HG02852 (cell line): ENCODE data around the gene ABCC1.
"Not testable (repeated sequence)": the region's sequence is repeated elsewhere in the genome, so short reads cannot be mapped to it uniquely, and the experiment has no call there.

Source experiments
- ATAC-seq: cut with Tn5 transposase; IDR thresholded peaks from one replicate; pipeline ENCODE4 v1.9.1; 2021; ENCODE audit warnings: mild to moderate bottlenecking, moderate library complexity; ENCODE audit not compliant: unreplicated experiment

ABCC1 gene

GRCh38 chr16:16148755-16149154, 199.3 kb downstream of the ABCC1 start:
- ATAC-seq, result no peak

- ATAC-seq, result no peak
These were observed 200.3 kb downstream of the ABCC1 start for GRCh38 chr16:16149710-16150116.

GRCh38 chr16:16150117-16150877, 200.9 kb downstream of the ABCC1 start:
- ATAC-seq, result no peak

GRCh38 chr16:16150878-16151152, 201.4 kb downstream of the ABCC1 start:
- ATAC-seq, result no peak

GRCh38 chr16:16151315-16151714, 201.9 kb downstream of the ABCC1 start:
- ATAC-seq, result no peak

- not testable (repeated sequence) for ATAC-seq
These were observed 203.6 kb downstream of the ABCC1 start for GRCh38 chr16:16153000-16153399.

GRCh38 chr16:16154281-16154951, 205.0 kb downstream of the ABCC1 start:
- ATAC-seq, result no peak

- no peak for ATAC-seq
These were observed 205.8 kb downstream of the ABCC1 start for GRCh38 chr16:16155234-16155633.

GRCh38 chr16:16157166-16157565, 207.8 kb downstream of the ABCC1 start:
- ATAC-seq, result no peak

- ATAC-seq, result no peak
These were observed 208.8 kb downstream of the ABCC1 start for GRCh38 chr16:16158082-16158658.

- no peak for ATAC-seq
These were observed 209.4 kb downstream of the ABCC1 start for GRCh38 chr16:16158741-16159374.

- ATAC-seq, result no peak
These were observed 210.2 kb downstream of the ABCC1 start for GRCh38 chr16:16159662-16160061.

GRCh38 chr16:16161319-16161718, 211.9 kb downstream of the ABCC1 start:
- no peak for ATAC-seq

GRCh38 chr16:16161840-16162239, 212.4 kb downstream of the ABCC1 start:
- not testable (repeated sequence) for ATAC-seq

GRCh38 chr16:16162591-16162990, 213.2 kb downstream of the ABCC1 start:
- ATAC-seq, result no peak

GRCh38 chr16:16163109-16163508, 213.7 kb downstream of the ABCC1 start:
- ATAC-seq, result no peak

- no peak for ATAC-seq
These were observed 214.2 kb downstream of the ABCC1 start for GRCh38 chr16:16163571-16163970.

- no peak for ATAC-seq
These were observed 214.8 kb downstream of the ABCC1 start for GRCh38 chr16:16164243-16164642.

- no peak for ATAC-seq
These were observed 216.7 kb downstream of the ABCC1 start for GRCh38 chr16:16166085-16166484.

GRCh38 chr16:16166949-16167348, 217.5 kb downstream of the ABCC1 start:
- no peak for ATAC-seq

- no peak for ATAC-seq
These were observed 218.5 kb downstream of the ABCC1 start for GRCh38 chr16:16167927-16168326.

- no peak for ATAC-seq
These were observed 219.0 kb downstream of the ABCC1 start for GRCh38 chr16:16168431-16168830.
